ENCODE results near the gene TNS1. TPM values are rescaled to one million over a fixed set of nuclear protein-coding genes. Genes with fewer than 3 reads are reported as not detected.
A peak's percentile ranks its signal among the peaks of the same experiment; 100 is the strongest.

Gene TNS1
- polyA plus RNA-seq, 1 of the 3 experiments (the other 2 are of a cell fraction), result 12.1 TPM

- POLR2A ChIA-PET, result no interaction called here
- H2AFZ ChIP-seq (ENCODE audit: low read depth), result no peak overlapping the region
- H3K4me3 ChIP-seq (ENCODE audit: low read depth in 2 of 2, low read length in 1 of 2), result peak overlapping the region in 1 of 2 experiments; percentile 13; a peak in 1 of 4 replicates
- TF ChIP-seq FOSL2 (IDR thresholded peaks at IDR 0.05; ENCODE audit: borderline replicate concordance, low read depth) (no peak), SMC3 (IDR thresholded peaks at IDR 0.05; ENCODE audit: low read depth, low read length) (no peak), FOXJ3 (CRISPR knock-in tag; IDR thresholded peaks at IDR 0.05) (no peak), CHD2 (IDR thresholded peaks at IDR 0.05; ENCODE audit: low read length, partially characterized antibody) (no peak), MEF2A (IDR thresholded peaks at IDR 0.05; ENCODE audit: borderline replicate concordance, low read depth) (no peak), IRF3 (IDR thresholded peaks at IDR 0.05; ENCODE audit: low read depth, low read length) (no peak), PBX3 (IDR thresholded peaks at IDR 0.05) (no peak), RXRA (IDR thresholded peaks at IDR 0.05; ENCODE audit: borderline replicate concordance, low read depth) (no peak), ELF1 (IDR thresholded peaks at IDR 0.05) (no peak), RAD21 (IDR thresholded peaks at IDR 0.05; ENCODE audit: low read length) (no peak)
- H3K9ac ChIP-seq, result no peak overlapping the region
- peaks cover 89% of the 10 kb centered on the region for H3K79me2 ChIP-seq (ENCODE audit: insufficient read depth)
- 82% methylated on average over 10 of the region's 10 CpGs for WGBS (ENCODE audit: low lambda C conversion rate)
- CTCF ChIA-PET, result interaction anchor here (0.7 to 30.4 kb wide), 8 partner anchors 10 to 206 kb away, joined by 3 to 666 read pairs (median 3); partner anchors contain the start of gene RUFY4
- no peaks in the 10 kb centered on the region for H3K9me2 ChIP-seq
- peaks cover 33% of the 10 kb centered on the region for H3F3A ChIP-seq (replicated peaks; ENCODE audit: insufficient read depth)
- no peaks in the 10 kb centered on the region for H3K36me3 ChIP-seq (replicated peaks in 1 of 2; ENCODE audit: control insufficient read depth in 1 of 2, insufficient read depth in 2 of 2, low read length in 1 of 2)
- H3K9me3 ChIP-seq, result no peaks in the 10 kb centered on the region
- no peaks in the 10 kb centered on the region for H3K27me3 ChIP-seq (ENCODE audit: insufficient read depth)
- no peak overlapping the region for H3K27ac ChIP-seq (ENCODE audit: low read depth in 2 of 2, low read length in 1 of 2)
- DNase-seq, result no peak
- H3K4me1 ChIP-seq (ENCODE audit: control insufficient read depth in 1 of 2, insufficient read depth in 2 of 2, low read depth in 1 of 2, low read length in 1 of 2), result peaks cover 54 to 65% of the 10 kb centered on the region in 2 experiments; a peak in 3 of 4 replicates
- H3K4me2 ChIP-seq, result peak overlapping the region; percentile 98; the same call in 1 of the 2 replicates
- peaks cover 35% of the 10 kb centered on the region for H4K20me1 ChIP-seq (ENCODE audit: insufficient read depth)
These were observed 3.7 kb downstream of the TNS1 start for GRCh38 chr2:217998926-217999594.

GRCh38 chr2:217997510-217997909, 5.3 kb downstream of the TNS1 start:
- no peaks in the 10 kb centered on the region for H3K9me3 ChIP-seq
- peaks cover 38% of the 10 kb centered on the region for H3F3A ChIP-seq (replicated peaks; ENCODE audit: insufficient read depth)
- peaks cover 95% of the 10 kb centered on the region for H3K79me2 ChIP-seq (ENCODE audit: insufficient read depth)
- H3K36me3 ChIP-seq (replicated peaks in 1 of 2; ENCODE audit: control insufficient read depth in 1 of 2, insufficient read depth in 2 of 2, low read length in 1 of 2), result peaks cover 0 to 12% of the 10 kb centered on the region in 2 experiments
- H3K4me3 ChIP-seq (ENCODE audit: low read depth in 2 of 2, low read length in 1 of 2), result no peak overlapping the region
- H3K4me1 ChIP-seq (ENCODE audit: control insufficient read depth in 1 of 2, insufficient read depth in 2 of 2, low read depth in 1 of 2, low read length in 1 of 2), result peaks cover 50 to 62% of the 10 kb centered on the region in 2 experiments; a peak in 3 of 4 replicates
- no peaks in the 10 kb centered on the region for H3K27me3 ChIP-seq (ENCODE audit: insufficient read depth)
- 91% methylated on average over 11 of the region's 11 CpGs for WGBS (ENCODE audit: low lambda C conversion rate)
- DNase-seq, result no peak
- peak overlapping the region in 1 of 2 experiments; percentile 94; a peak in 1 of 4 replicates for H3K27ac ChIP-seq (ENCODE audit: low read depth in 2 of 2, low read length in 1 of 2)
- ChIA-PET POLR2A (no interaction called here), CTCF (interaction anchor here (0.8 to 30.4 kb wide), 4 partner anchors 8 to 204 kb away, joined by 3 to 666 read pairs (median 22); no protein-coding TSS in a partner anchor)
- H3K9me2 ChIP-seq, result no peaks in the 10 kb centered on the region
- TF ChIP-seq MAX (IDR thresholded peaks at IDR 0.05; ENCODE audit: low read depth), result no peak
- no peak for TF ChIP-seq RAD21 (IDR thresholded peaks at IDR 0.05; ENCODE audit: low read length)
- TF ChIP-seq EZH2phosphoT487 (IDR thresholded peaks at IDR 0.05; ENCODE audit: borderline replicate concordance, low read depth), result no peak
- no peak for TF ChIP-seq YY1 (IDR thresholded peaks at IDR 0.05; ENCODE audit: low read depth)
- no peak for TF ChIP-seq USF1 (IDR thresholded peaks at IDR 0.05; ENCODE audit: borderline replicate concordance, low read depth)
- no peak for TF ChIP-seq TAF1 (IDR thresholded peaks at IDR 0.05; ENCODE audit: borderline replicate concordance, low read depth, low read length)
- TF ChIP-seq POLR2AphosphoS5 (IDR thresholded peaks at IDR 0.05; ENCODE audit: low read depth, low read length), result no peak
- TF ChIP-seq EP300 (IDR thresholded peaks at IDR 0.05; ENCODE audit: borderline replicate concordance in 1 of 2, low read depth in 1 of 2, low read length in 1 of 2), result no peak
- no peak for TF ChIP-seq USF2 (IDR thresholded peaks at IDR 0.05; ENCODE audit: borderline replicate concordance, low read depth, low read length)
- no peak for TF ChIP-seq REST (IDR thresholded peaks at IDR 0.05; ENCODE audit: low read depth, low read length)
- no peak overlapping the region for H3K9ac ChIP-seq
- H2AFZ ChIP-seq (ENCODE audit: low read depth), result no peak overlapping the region
- H4K20me1 ChIP-seq (ENCODE audit: insufficient read depth), result peaks cover 47% of the 10 kb centered on the region
- 0 out of 2 replicates have a peak overlapping the region, but pooled peaks have one; percentile 88 for H3K4me2 ChIP-seq
